HFF-Myc (cell line): ENCODE data around the gene PLPP4.

Experiments
- DNase-seq: peaks from one replicate; pipeline ENCODE4 v3.0.0-alpha.2; 2011; ENCODE audit warnings: low read depth; ENCODE audit errors: extremely low read depth
- H3K4me3 ChIP-seq: replicated peaks from 2 replicates; pipeline ENCODE4 v1.5.1; 2011; ENCODE audit warnings: low read depth, mild to moderate bottlenecking, control low read depth, low read length
- TF ChIP-seq, protein P1 (sequence below): IDR thresholded peaks from 2 replicates; pipeline ENCODE4 v1.5.1; 2012; ENCODE audit warnings: mild to moderate bottlenecking, low read depth, low read length, control low read depth; ENCODE audit errors: missing control alignments

Gene PLPP4

DNA sequence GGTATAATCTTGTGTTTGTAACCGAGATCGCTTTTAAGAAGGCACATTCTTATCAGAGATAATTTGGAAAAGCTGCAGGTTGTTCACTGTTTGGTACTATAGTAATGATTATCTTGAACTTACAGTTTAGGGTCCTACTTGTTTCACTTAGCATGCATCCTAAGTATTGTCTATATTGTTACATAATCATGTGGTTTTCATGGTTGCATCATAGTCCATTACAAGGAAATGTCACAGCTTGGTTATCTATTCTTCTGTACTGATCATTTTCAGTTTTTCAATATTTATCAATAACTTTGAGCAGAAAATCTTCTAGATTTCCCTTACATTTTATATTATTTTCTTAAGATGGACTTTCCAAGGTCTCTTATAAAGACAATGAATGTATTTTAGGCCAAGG, 116.3 kb downstream of the PLPP4 start:
- no peak for DNase-seq
- TF ChIP-seq, protein P1, sequence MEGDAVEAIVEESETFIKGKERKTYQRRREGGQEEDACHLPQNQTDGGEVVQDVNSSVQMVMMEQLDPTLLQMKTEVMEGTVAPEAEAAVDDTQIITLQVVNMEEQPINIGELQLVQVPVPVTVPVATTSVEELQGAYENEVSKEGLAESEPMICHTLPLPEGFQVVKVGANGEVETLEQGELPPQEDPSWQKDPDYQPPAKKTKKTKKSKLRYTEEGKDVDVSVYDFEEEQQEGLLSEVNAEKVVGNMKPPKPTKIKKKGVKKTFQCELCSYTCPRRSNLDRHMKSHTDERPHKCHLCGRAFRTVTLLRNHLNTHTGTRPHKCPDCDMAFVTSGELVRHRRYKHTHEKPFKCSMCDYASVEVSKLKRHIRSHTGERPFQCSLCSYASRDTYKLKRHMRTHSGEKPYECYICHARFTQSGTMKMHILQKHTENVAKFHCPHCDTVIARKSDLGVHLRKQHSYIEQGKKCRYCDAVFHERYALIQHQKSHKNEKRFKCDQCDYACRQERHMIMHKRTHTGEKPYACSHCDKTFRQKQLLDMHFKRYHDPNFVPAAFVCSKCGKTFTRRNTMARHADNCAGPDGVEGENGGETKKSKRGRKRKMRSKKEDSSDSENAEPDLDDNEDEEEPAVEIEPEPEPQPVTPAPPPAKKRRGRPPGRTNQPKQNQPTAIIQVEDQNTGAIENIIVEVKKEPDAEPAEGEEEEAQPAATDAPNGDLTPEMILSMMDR = no peak
- no peak overlapping the region for H3K4me3 ChIP-seq

DNA sequence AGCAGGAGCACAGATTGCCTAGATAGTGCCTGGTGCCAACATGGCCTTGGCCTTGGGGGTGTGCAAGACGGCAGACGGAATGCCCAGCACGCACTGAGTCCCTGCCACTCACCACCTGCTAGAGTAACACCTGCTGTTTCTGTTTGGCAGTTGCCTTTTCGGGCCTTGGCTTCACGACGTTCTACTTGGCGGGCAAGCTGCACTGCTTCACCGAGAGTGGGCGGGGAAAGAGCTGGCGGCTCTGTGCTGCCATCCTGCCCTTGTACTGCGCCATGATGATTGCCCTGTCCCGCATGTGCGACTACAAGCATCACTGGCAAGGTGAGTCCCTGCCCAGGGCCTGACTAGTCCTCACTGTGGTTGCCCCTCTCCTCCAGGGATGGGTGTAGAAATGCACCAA, 118.0 kb downstream of the PLPP4 start:
- no peak overlapping the region for H3K4me3 ChIP-seq
- no peak for DNase-seq
- TF ChIP-seq, protein P1 = no peak

DNA sequence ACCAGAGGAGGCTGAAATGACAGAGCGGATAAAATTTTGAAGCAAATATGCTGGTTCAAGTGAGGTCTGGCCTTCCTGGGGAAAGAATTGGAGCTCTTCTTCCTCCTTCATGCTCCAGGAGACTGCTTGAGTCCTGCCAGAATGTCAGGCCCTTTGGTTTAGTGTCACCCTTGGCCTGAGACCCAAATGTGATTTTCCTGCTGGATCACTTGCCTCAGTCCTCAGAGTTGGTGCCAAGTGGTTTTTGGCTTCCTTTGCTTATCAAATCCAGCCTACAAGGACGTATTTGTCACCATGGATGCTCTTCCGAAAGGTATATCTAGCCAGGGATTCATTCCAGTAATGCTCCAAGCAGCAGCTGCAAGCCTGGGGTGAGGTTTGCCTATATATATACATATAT, 118.4 kb downstream of the PLPP4 start:
- TF ChIP-seq, protein P1 = no peak
- no peak for DNase-seq
- H3K4me3 ChIP-seq = no peak overlapping the region

DNA sequence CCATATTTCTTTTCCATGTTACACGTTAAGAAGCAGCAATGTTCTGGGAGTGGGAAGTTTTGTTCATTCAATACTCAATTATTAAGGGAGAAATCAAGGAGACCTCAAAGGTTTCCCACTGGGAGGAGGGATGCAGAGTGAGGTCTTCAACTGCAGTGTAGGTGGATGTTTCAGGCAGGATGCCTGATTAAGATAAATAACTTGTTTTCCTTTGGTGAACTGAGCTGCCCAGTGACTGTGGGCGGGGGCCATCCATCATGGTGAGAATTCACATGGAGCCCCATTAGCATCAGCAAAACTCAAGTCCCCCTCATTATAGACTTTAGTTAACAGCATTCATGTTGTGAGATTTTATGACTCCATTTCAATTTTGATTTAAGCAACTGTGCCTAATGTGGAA, 121.1 kb downstream of the PLPP4 start:
- TF ChIP-seq, protein P1 = no peak
- H3K4me3 ChIP-seq = no peak overlapping the region
- no peak for DNase-seq

DNA sequence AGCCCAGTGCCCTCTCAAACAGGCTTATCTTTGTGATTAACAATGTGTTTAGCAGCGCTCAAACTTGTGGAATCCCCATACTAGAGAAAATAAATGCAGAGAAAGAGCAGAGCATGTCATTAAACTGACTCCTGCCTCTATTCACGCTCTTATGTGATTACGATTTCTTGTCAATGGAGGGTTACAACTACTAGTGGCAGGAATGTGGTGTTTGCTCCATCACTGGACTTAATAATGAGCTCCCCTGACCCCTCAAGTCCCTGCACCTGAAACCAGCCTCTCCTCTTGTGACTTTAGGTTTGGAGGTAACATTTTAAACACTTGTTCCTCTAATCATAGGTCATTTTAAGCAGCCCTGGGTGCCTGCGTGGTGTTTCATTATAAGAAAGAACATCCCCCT, 121.9 kb downstream of the PLPP4 start:
- TF ChIP-seq, protein P1 = no peak
- no peak for DNase-seq

DNA sequence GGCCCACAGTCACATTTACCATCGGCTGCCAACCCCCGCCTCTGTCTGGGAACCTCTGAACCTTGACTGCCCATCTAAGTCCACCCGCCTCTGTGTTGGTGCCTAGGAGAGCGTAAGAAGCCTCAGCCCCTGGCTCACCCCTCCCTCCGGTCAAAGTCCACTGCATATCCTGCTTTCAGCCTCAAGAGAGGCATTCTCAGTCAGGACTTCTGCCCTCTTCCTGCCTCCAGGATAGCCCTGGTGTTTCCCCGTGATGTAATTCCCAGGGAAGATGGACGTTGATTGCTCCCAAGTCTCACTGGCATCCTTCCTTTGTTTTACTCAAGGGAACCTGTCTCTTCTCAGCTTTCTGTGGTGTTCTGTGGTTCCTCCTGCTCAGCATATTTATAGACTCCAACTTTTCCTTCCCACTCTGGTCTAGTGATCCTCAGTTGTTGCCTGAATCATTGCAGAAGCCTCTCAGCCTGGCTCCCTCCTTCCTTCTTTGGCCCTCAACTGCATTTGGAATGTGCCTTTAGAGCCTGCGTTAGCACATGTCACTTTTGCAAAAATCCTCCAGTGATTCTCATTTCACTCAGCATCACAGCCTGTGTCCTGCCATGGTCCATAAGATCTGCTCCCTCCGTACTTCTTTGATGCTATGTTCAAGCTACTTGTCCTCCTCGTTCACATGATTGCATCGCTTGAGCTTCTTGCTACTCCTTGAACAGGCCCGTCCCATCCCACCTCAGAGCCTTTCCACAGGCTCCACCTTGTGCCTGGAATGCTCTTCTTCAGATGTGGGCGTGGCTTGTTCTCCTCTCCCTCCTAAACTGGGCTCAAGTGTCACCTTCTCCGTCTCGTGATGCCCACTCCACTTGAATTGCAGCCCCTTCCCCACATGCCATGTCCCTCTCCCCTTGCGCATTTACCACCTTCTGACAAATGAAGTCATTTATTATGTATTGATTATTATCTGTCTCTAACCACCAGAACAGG, 124.2 kb downstream of the PLPP4 start:
- no peak overlapping the region for H3K4me3 ChIP-seq
- no peak for DNase-seq
- TF ChIP-seq, protein P1 = no peak

More for the DNA sequence above, 121.9 kb downstream of the PLPP4 start:
- H3K4me3 ChIP-seq = no peak overlapping the region
